K562 (cell line): Measurements from ENCODE around the gene EFNB3. TPM values are rescaled to one million over a fixed set of nuclear protein-coding genes. Genes with fewer than 3 reads are reported as not detected.

Experiments
- ATAC-seq: fragments of 200-7000 bp; cut with Tn5 transposase; 3 replicates; pipeline ENCODE4 v1.9.1; 2020; ENCODE audit warnings: moderate library complexity
- BruUV-seq: library from RNA; stranded (reverse); fragments of 400-500 nt; replicated peaks from 2 replicates; lab custom pipeline; 2021; lab: Mats Ljungman, UMichigan
- CTCF ChIA-PET: fragments of 300-600 bp; formaldehyde crosslinking; extraction: SDS; loops from one replicate; lab custom pipeline; 2021; ENCODE audit warnings: low intra/inter-chr PET ratio; lab: Yijun Ruan, JAX
- POLR2A ChIA-PET: fragments of 300-600, 350-650 bp; sonication (Branson Sonifier 250); formaldehyde crosslinking; extraction: SDS; loops from one replicate; lab custom pipeline; 2021; ENCODE audit warnings: antibody characterized with exemption, inconsistent platforms; lab: Yijun Ruan, JAX
- DNase-seq, 4 experiments: peaks; one replicate each; pipeline versions ENCODE4 v3.0.0 to v3.0.0-alpha.2; 2011 to 2018; ENCODE audit warnings: low spot score in 3 of 4, mixed read lengths in 3 of 4; ENCODE audit errors: extremely low read depth in 1 of 4
- FAIRE-seq: peaks from 2 replicates; lab custom pipeline; 2011; peaks lifted over from hg19 to GRCh38; lab: Jason Lieb, UNC
- H2AFZ ChIP-seq: 2 replicates; pipeline ENCODE4 v1.6.0; 2011; ENCODE audit warnings: low read depth, low read length, control low read depth, inconsistent platforms
- H3K27ac ChIP-seq: fragments of 200-600 bp; 3 replicates; pipeline ENCODE4 v1.8.0; 2011; ENCODE audit warnings: low read depth, mild to moderate bottlenecking, control low read depth, inconsistent platforms, low read length, moderate library complexity, mixed read lengths; ENCODE audit errors: extremely low read depth
- H3K27me3 ChIP-seq, 2 experiments: fragments of 300-600 bp in 1 of 2; 2 replicates in 1 of 2; 3 replicates in 1 of 2; pipeline versions ENCODE4 v1.6.0 to v1.8.0; 2011; ENCODE audit warnings: inconsistent platforms in 2 of 2, low read length in 2 of 2, mild to moderate bottlenecking in 1 of 2, mixed read lengths in 1 of 2, moderate library complexity in 1 of 2; ENCODE audit not compliant: control insufficient read depth in 2 of 2, insufficient read depth in 2 of 2
- H3K36me3 ChIP-seq: fragments of 300-600 bp; 3 replicates; pipeline ENCODE4 v1.8.0; 2011; ENCODE audit warnings: mild to moderate bottlenecking, low read length, inconsistent platforms; ENCODE audit not compliant: control insufficient read depth, insufficient read depth
- H3K4me1 ChIP-seq, 2 experiments: fragments of 200-600 bp in 1 of 2; replicated peaks in 1 of 2; 2 replicates in 1 of 2; 3 replicates in 1 of 2; pipeline versions ENCODE4 v1.5.1 to v1.8.0; 2011; ENCODE audit warnings: inconsistent platforms in 2 of 2, low read length in 2 of 2, mild to moderate bottlenecking in 1 of 2, mixed read lengths in 1 of 2, moderate library complexity in 1 of 2; ENCODE audit not compliant: control insufficient read depth in 2 of 2, insufficient read depth in 2 of 2
- H3K4me2 ChIP-seq: 2 replicates; pipeline ENCODE4 v1.6.1; 2011; ENCODE audit warnings: low read length, control low read depth, inconsistent platforms, mixed read lengths; ENCODE audit not compliant: insufficient read depth
- H3K4me3 ChIP-seq: fragments of 200-600 bp; sonication (generic), shearing (Covaris generic); 2 replicates; pipeline ENCODE4 v1.5.1; 2016; ENCODE audit warnings: control low read depth, inconsistent platforms
- H3K79me2 ChIP-seq: fragments of 200-600 bp; 3 replicates; pipeline ENCODE4 v1.8.0; 2011; ENCODE audit warnings: low read length, inconsistent platforms; ENCODE audit not compliant: control insufficient read depth, insufficient read depth
- H3K9ac ChIP-seq, 2 experiments: 2 replicates each; pipeline versions ENCODE4 v1.6.0 to v1.6.1; 2011; ENCODE audit warnings: low read depth in 2 of 2, low read length in 2 of 2, control low read depth in 1 of 2, inconsistent platforms in 1 of 2, mild to moderate bottlenecking in 1 of 2, mixed read lengths in 1 of 2; ENCODE audit not compliant: insufficient read depth in 1 of 2
- H3K9me1 ChIP-seq: one replicate; pipeline ENCODE4 v1.6.0; 2011; ENCODE audit warnings: inconsistent platforms, mild to moderate bottlenecking, low read length, moderate library complexity; ENCODE audit not compliant: control insufficient read depth, insufficient read depth
- H3K9me3 ChIP-seq: replicated peaks from 2 replicates; pipeline ENCODE4 v1.5.1; 2011; ENCODE audit warnings: low read depth, low read length, inconsistent platforms; ENCODE audit not compliant: control insufficient read depth, insufficient read depth
- H4K20me1 ChIP-seq: replicated peaks from 2 replicates; pipeline ENCODE4 v1.6.1; 2011; ENCODE audit warnings: low read length, inconsistent platforms, mixed read lengths; ENCODE audit not compliant: control insufficient read depth, insufficient read depth
- GABPA ChIP-seq: fragments of 200-800 bp; sonication (Bioruptor generic); conservative IDR thresholded peaks from 2 replicates; pipeline ENCODE4 v1.6.1; 2016; ENCODE audit warnings: low read depth, missing genetic modification characterization, missing compliant biosample characterization
- HMGN3 ChIP-seq: IDR thresholded peaks from 2 replicates; pipeline ENCODE4 v1.6.1; 2011; ENCODE audit warnings: borderline replicate concordance, low read depth, mild to moderate bottlenecking, mixed read lengths, low read length; ENCODE audit not compliant: insufficient read length; ENCODE audit errors: extremely low read depth
- JUNB ChIP-seq: fragments of 450-650 bp; formaldehyde crosslinking; conservative IDR thresholded peaks from 2 replicates; pipeline ENCODE4 v1.4.0; 2020; ENCODE audit warnings: mild to moderate bottlenecking
- NR3C1 ChIP-seq: sonication (generic); formaldehyde crosslinking; IDR thresholded peaks from 2 replicates; pipeline ENCODE4 v1.8.1; 2022; ENCODE audit warnings: missing genetic modification reagents
- NUFIP1 ChIP-seq: fragments of 450-650 bp; IDR thresholded peaks from 2 replicates; pipeline ENCODE4 v1.6.1; 2018; ENCODE audit not compliant: partially characterized antibody
- POLR3A ChIP-seq: IDR thresholded peaks from 2 replicates; pipeline ENCODE4 v1.6.1; 2011; ENCODE audit warnings: borderline replicate concordance, mild to moderate bottlenecking, moderate library complexity; ENCODE audit not compliant: insufficient read length, insufficient read depth; ENCODE audit errors: extremely low read depth
- SIN3A ChIP-seq, 2 experiments: fragments of 150-350 bp in 1 of 2; IDR thresholded peaks; 2 replicates each; pipeline ENCODE4 v1.6.1; 2011 to 2016; ENCODE audit warnings: borderline replicate concordance in 2 of 2, low read depth in 2 of 2, low read length in 2 of 2, mild to moderate bottlenecking in 2 of 2, moderate library complexity in 2 of 2; ENCODE audit not compliant: control insufficient read depth in 1 of 2
- SMARCC2 ChIP-seq: fragments of 450-650 bp; IDR thresholded peaks from 2 replicates; pipeline ENCODE4 v1.6.1; 2017; ENCODE audit warnings: antibody characterized with exemption, moderate library complexity, mild to moderate bottlenecking, low read depth
- SNRNP70 ChIP-seq: fragments of 200-400 bp; formaldehyde crosslinking; optimal IDR thresholded peaks from 2 replicates; pipeline ENCODE3; 2017; ENCODE audit warnings: low read depth, low read length
- SRSF7 ChIP-seq: fragments of 200-400 bp; formaldehyde crosslinking; optimal IDR thresholded peaks from 2 replicates; pipeline ENCODE3; 2017; ENCODE audit warnings: mild to moderate bottlenecking, low read depth, low read length
- TCFL5 ChIP-seq: fragments of 250-450 bp; sonication (Bioruptor Pico); conservative IDR thresholded peaks from 2 replicates; pipeline ENCODE4 v1.6.1; 2021; ENCODE audit warnings: mild to moderate bottlenecking, moderate library complexity, matching md5 sums
- TEAD2 ChIP-seq: fragments of 450-650 bp; IDR thresholded peaks from 2 replicates; pipeline ENCODE4 v1.6.1; 2016; ENCODE audit warnings: missing genetic modification characterization, control low read depth, missing compliant biosample characterization
- ZBED1 ChIP-seq: IDR thresholded peaks from 2 replicates; pipeline ENCODE4 v1.6.1; 2014
- ZNF197 ChIP-seq: fragments of 200-800 bp; sonication (Bioruptor generic); IDR thresholded peaks from 2 replicates; pipeline ENCODE4 v1.6.1; 2016; ENCODE audit warnings: low read depth, missing genetic modification characterization, missing compliant biosample characterization
- ZNF217 ChIP-seq: sonication (generic); formaldehyde crosslinking; IDR thresholded peaks from 2 replicates; pipeline ENCODE4 v1.8.0; 2022; ENCODE audit warnings: mild to moderate bottlenecking, missing genetic modification reagents
- ZNF583 ChIP-seq: fragments of 250-450 bp; sonication (Bioruptor Pico); IDR thresholded peaks from 2 replicates; pipeline ENCODE4 v1.4.0; 2020
- WGBS: fragments of 100-300 bp; shearing (Covaris generic); methylation state at CpG from one replicate; pipeline ENCODE4 v1.1.6; 2016; ENCODE audit warnings: low coverage, mixed read lengths; ENCODE audit not compliant: insufficient coverage; ENCODE audit errors: missing lambda C conversion rate; 5-methylcytosine and 5-hydroxymethylcytosine counted together
- in situ Hi-C: fragments of 300-500 bp; cut with MboI; formaldehyde crosslinking; loops from 4 replicates; pipeline ENCODE4 v1.15.0; 2018; ENCODE audit warnings: inconsistent platforms, mixed read lengths
- intact Hi-C: fragments of 100-400 bp; cut with micrococcal nuclease; formaldehyde crosslinking; loops from 2 replicates; pipeline ENCODE4 v1.14.2; 2022
- polyA plus RNA-seq, 8 experiments: library from polyadenylated mRNA; depleted of rRNA in 4 of 8; stranded (reverse) in 5 of 8; unstranded in 3 of 8; fragments of >200 nt; fragmentation: Nextera tagmentation in 2 of 8; fragmentation: Illumina TruSeq in 1 of 8; extraction: Ambion mirVana in 2 of 8; extraction: Trizol in 1 of 8; gene quantifications; 2 replicates each; pipeline versions ENCODE4 v1.2.1 to v1.2.3, GENCODE V29; 2011 to 2014; ENCODE audit warnings: inconsistent platforms in 1 of 8, missing spikeins in 1 of 8
- total RNA-seq, 7 experiments: library from RNA; depleted of rRNA in 6 of 7; stranded (reverse); fragments of >200 nt in 6 of 7; fragmentation: Illumina TruSeq in 2 of 7; extraction: Trizol in 2 of 7; gene quantifications; 2 replicates each; pipeline versions ENCODE4 v1.2.1 to v1.2.3, GENCODE V29; 2011 to 2021; ENCODE audit warnings: low replicate concordance in 1 of 7
- TF ChIP-seq, protein P1 (sequence below), 2 experiments: fragments of 450-650 bp in 1 of 2; sonication (generic) in 1 of 2; formaldehyde crosslinking; conservative IDR thresholded peaks; 2 replicates each; pipeline versions ENCODE4 v1.4.0 to v1.8.1; 2020 to 2022; ENCODE audit warnings: mild to moderate bottlenecking in 1 of 2, missing genetic modification reagents in 1 of 2
- TF ChIP-seq, protein P2 (sequence below), 2 experiments: IDR thresholded peaks; 2 replicates each; pipeline ENCODE4 v1.6.1; 2011; ENCODE audit warnings: borderline replicate concordance in 1 of 2, control low read depth in 1 of 2, low read depth in 1 of 2, low read length in 1 of 2, mild to moderate bottlenecking in 1 of 2, mixed read lengths in 1 of 2, moderate library complexity in 1 of 2; ENCODE audit not compliant: insufficient read depth in 1 of 2, insufficient read length in 1 of 2, poor library complexity in 1 of 2, severe bottlenecking in 1 of 2; ENCODE audit errors: extremely low read depth in 1 of 2
- TF ChIP-seq, protein P3 (sequence below): fragments of 450-650 bp; formaldehyde crosslinking; IDR thresholded peaks from 2 replicates; pipeline ENCODE4 v1.4.0; 2022; ENCODE audit warnings: missing genetic modification characterization

The EFNB3 gene
- total and polyA plus RNA-seq, 9 of the 15 experiments (the other 6 are each of a cell fraction or from before 2014, with no cell fraction given), result not detected

DNA sequence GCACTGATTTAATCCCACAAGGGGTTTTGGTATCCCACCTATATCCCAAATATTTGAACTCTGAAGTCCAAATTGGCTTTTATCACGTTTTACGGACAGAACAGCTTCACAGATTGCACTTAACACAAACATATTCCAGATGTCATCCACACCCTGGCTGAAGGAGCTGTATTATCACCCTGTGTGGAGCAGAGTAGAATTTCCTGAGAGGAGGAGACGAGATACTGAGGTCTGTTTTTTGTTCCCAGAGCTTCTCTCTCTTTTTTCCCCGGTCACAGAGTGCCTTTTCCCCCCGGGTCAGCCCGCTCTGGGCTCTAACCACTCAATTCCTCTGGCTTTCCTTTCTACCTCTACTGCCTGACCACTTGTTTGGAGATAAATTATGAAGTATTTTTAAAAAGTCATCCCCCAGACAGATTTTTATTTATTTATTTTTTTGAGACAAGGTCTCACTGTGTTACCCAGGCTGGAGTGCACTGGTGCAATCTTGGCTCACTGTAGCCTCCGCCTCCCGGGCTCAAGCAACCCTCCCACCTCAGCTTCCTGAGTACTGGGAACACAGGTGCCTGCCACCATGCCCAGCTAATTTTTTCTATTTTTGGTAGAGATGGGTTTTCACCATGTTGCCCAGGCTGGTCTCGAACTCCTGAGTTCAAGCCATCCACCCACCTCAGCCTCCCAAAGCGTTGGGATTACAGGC is 43.2 kb downstream of the EFNB3 start:
- no peak overlapping the region for H3K27ac ChIP-seq
- no peak overlapping the region for H3K9ac ChIP-seq
- intact Hi-C loops (loop anchor here (10.0 kb wide), 1 partner anchor 107 kb away; the partner anchor contains the start of genes CYB5D1, NAA38 and TMEM88), in situ Hi-C loops (loop anchor here (10.0 kb wide), 1 partner anchor 237 kb away; no protein-coding TSS in a partner anchor)
- H3K4me3 ChIP-seq, result no peak overlapping the region
- DNase-seq (no peak), ATAC-seq (no peak), FAIRE-seq (no peak)
- no peaks in the 10 kb centered on the region for H3K9me1 ChIP-seq
- no peaks in the 10 kb centered on the region for H3K9me3 ChIP-seq
- 6% methylated on average over 10 of the region's 10 CpGs for WGBS
- peaks cover 0 to 4% of the 10 kb centered on the region in 2 experiments; a peak in 1 of 5 replicates for H3K27me3 ChIP-seq
- ChIA-PET POLR2A (interaction anchor here (0.6 to 1.1 kb wide), 2 partner anchors 34 to 70 kb away, joined by 3 read pairs; no protein-coding TSS in a partner anchor), CTCF (interaction anchor here (0.6 kb wide), 1 partner anchor 403 kb away, joined by 3 read pairs; no protein-coding TSS in a partner anchor)
- H4K20me1 ChIP-seq, result no peaks in the 10 kb centered on the region
- H3K36me3 ChIP-seq, result no peaks in the 10 kb centered on the region
- no peak overlapping the region for H3K4me2 ChIP-seq
- H3K79me2 ChIP-seq, result no peaks in the 10 kb centered on the region
- H2AFZ ChIP-seq, result no peak overlapping the region
- H3K4me1 ChIP-seq, result no peaks in the 10 kb centered on the region; a peak in 2 of 5 replicates
- BruUV-seq, result no TSS peak
- TF ChIP-seq SMARCC2 (no peak), ZBED1 (no peak), NR3C1 (CRISPR knock-in tag) (no peak), SNRNP70 (no peak), HMGN3 (no peak), TEAD2 (tag) (no peak), GABPA (tag) (no peak), TCFL5 (CRISPR knock-in tag) (no peak), NUFIP1 (no peak), POLR3A (no peak), ZNF197 (CRISPR knock-in tag) (no peak), SRSF7 (no peak), JUNB (CRISPR knock-in tag) (no peak), SIN3A (IDR thresholded peaks at IDR 0.05; ENCODE audit: borderline replicate concordance in 2 of 2, control insufficient read depth in 1 of 2, low read depth in 2 of 2, low read length in 2 of 2) (no peak), ZNF217 (no peak), ZNF583 (CRISPR knock-in tag) (no peak)
- TF ChIP-seq, protein P1, sequence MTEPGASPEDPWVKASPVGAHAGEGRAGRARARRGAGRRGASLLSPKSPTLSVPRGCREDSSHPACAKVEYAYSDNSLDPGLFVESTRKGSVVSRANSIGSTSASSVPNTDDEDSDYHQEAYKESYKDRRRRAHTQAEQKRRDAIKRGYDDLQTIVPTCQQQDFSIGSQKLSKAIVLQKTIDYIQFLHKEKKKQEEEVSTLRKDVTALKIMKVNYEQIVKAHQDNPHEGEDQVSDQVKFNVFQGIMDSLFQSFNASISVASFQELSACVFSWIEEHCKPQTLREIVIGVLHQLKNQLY (CRISPR knock-in tag; conservative IDR thresholded peaks at IDR 0.05), result no peak
- TF ChIP-seq, protein P2, sequence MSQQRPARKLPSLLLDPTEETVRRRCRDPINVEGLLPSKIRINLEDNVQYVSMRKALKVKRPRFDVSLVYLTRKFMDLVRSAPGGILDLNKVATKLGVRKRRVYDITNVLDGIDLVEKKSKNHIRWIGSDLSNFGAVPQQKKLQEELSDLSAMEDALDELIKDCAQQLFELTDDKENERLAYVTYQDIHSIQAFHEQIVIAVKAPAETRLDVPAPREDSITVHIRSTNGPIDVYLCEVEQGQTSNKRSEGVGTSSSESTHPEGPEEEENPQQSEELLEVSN (IDR thresholded peaks at IDR 0.05; ENCODE audit: borderline replicate concordance in 1 of 2, extremely low read depth in 1 of 2, insufficient read depth in 1 of 2, insufficient read length in 1 of 2, low read depth in 1 of 2, low read length in 1 of 2, poor library complexity in 1 of 2, severe bottlenecking in 1 of 2), result no peak
- TF ChIP-seq, protein P3, sequence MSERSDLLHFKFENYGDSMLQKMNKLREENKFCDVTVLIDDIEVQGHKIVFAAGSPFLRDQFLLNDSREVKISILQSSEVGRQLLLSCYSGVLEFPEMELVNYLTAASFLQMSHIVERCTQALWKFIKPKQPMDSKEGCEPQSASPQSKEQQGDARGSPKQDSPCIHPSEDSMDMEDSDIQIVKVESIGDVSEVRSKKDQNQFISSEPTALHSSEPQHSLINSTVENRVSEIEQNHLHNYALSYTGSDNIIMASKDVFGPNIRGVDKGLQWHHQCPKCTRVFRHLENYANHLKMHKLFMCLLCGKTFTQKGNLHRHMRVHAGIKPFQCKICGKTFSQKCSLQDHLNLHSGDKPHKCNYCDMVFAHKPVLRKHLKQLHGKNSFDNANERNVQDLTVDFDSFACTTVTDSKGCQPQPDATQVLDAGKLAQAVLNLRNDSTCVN (CRISPR knock-in tag), result no peak
